ENCODE results near the gene PTPRF. TPM values are rescaled to one million over a fixed set of nuclear protein-coding genes. Genes with fewer than 3 reads are reported as not detected.

The PTPRF gene
- total RNA-seq, 4 donors from 2014 or later: 53.2 to 80.6 (median 71.7) TPM

DNA sequence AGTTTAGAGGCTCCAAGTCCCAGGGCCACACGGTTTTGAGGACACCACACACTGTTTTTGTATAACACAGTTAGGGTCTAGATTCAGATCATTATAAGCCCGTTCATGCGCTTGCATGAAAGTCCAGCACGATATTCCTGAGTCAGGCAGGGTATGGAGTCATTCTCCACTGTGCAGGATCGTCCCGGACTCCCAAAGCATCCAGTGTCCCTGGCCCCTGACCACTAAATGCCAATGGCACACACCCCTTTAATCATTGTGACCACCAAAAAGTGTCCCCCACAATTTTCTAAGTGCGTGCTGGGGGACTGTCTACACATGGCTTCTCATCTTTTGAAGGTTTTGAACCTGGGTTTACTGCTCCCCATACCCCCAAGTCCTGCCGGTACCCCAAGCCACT, 27.1 kb upstream of the PTPRF start:
- Histone ChIP-seq H3K27me3 (no peaks in the 10 kb centered on the region), H3K27ac (no peak overlapping the region), H3K36me3 (no peaks in the 10 kb centered on the region), H3K4me1 (no peaks in the 10 kb centered on the region), H3K9me3 (no peaks in the 10 kb centered on the region), H3K4me3 (replicated peaks in 1 of 3) (no peak overlapping the region)
- intact Hi-C loops (cut with DNase I): no loop called here
- WGBS, 2 donors: 81 to 88% methylated on average over 8 of the region's 8 CpGs
- TF ChIP-seq POLR2A (IDR thresholded peaks at IDR 0.05): no peak
- TF ChIP-seq, protein P1, sequence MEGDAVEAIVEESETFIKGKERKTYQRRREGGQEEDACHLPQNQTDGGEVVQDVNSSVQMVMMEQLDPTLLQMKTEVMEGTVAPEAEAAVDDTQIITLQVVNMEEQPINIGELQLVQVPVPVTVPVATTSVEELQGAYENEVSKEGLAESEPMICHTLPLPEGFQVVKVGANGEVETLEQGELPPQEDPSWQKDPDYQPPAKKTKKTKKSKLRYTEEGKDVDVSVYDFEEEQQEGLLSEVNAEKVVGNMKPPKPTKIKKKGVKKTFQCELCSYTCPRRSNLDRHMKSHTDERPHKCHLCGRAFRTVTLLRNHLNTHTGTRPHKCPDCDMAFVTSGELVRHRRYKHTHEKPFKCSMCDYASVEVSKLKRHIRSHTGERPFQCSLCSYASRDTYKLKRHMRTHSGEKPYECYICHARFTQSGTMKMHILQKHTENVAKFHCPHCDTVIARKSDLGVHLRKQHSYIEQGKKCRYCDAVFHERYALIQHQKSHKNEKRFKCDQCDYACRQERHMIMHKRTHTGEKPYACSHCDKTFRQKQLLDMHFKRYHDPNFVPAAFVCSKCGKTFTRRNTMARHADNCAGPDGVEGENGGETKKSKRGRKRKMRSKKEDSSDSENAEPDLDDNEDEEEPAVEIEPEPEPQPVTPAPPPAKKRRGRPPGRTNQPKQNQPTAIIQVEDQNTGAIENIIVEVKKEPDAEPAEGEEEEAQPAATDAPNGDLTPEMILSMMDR (IDR thresholded peaks at IDR 0.05): no peak
- DNase-seq: no peak

DNA sequence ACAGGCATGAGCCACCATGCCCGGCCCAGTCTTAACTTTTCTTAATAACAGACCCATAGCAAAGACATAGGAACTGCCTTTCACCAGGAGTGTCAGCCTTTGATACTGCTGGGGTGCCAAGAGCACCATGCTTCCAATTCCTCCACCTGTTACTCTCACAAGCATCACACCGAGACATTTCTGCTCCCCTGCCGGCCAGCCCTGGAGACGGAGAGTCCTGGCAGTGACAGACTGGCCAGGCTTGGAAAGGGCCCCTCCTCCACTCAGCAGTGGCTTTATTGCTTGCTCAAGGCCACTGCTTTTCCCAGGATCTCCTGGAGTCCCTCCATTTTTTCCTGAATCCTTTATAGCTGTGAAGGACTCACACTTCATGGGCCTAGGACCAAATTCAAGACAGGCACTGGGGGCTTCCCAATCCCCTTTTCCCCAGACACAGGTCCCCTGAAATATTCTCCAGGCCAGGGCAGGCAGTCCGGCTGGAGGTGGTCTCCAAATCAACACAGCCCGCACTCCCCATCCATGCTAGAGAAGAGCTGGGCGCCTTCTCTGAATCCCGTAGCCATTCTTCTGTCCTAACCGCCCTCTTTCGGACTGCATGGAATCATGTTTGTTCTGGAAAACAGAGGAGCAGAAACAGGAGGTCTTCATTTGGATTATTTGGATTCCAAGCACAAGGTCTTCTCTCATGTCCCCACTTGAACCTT, 25.5 kb upstream of the PTPRF start:
- TF ChIP-seq POLR2A (IDR thresholded peaks at IDR 0.05): no peak
- TF ChIP-seq, protein P1 (IDR thresholded peaks at IDR 0.05): no peak
- DNase-seq: no peak

DNA sequence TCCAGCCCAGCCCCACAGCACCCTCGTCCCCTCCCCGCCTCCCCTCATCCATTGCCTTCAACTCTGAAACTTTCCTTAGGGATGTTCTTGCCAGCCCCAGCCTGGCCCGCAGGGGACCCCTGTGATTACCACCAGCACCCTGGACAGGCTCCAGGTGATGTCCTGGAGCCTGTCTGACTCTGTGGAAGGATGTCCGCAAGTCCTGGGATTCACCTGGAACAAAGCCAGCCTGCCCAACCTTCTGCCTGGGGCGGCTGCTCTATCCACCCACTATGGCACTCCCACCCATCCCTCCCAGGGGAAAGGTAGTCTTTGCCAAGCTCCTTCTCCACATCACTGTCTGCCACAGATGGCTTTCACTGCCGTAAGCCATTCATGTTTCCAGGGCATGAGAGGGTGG, 24.4 kb upstream of the PTPRF start:
- Histone ChIP-seq H3K4me3 (replicated peaks in 1 of 3) (no peak overlapping the region), H3K4me1 (no peaks in the 10 kb centered on the region), H3K27me3 (no peaks in the 10 kb centered on the region), H3K27ac (no peak overlapping the region), H3K9me3 (no peaks in the 10 kb centered on the region), H3K36me3 (no peaks in the 10 kb centered on the region)
- 85 to 87% methylated on average over 5 of the region's 6 CpGs for WGBS, 2 donors
- intact Hi-C loops (cut with DNase I): no loop called here
- DNase-seq: no peak
- no peak for TF ChIP-seq POLR2A (IDR thresholded peaks at IDR 0.05)
- TF ChIP-seq, protein P1 (IDR thresholded peaks at IDR 0.05): no peak

More for the DNA sequence above, 25.5 kb upstream of the PTPRF start:
- Histone ChIP-seq H3K27me3 (no peaks in the 10 kb centered on the region), H3K4me3 (replicated peaks in 1 of 3) (no peak overlapping the region), H3K36me3 (no peaks in the 10 kb centered on the region), H3K9me3 (no peaks in the 10 kb centered on the region), H3K4me1 (no peaks in the 10 kb centered on the region), H3K27ac (no peak overlapping the region)
- intact Hi-C loops (cut with DNase I): no loop called here
- 85 to 92% methylated on average over 9 to 10 of the region's 10 CpGs for WGBS, 2 donors

DNA sequence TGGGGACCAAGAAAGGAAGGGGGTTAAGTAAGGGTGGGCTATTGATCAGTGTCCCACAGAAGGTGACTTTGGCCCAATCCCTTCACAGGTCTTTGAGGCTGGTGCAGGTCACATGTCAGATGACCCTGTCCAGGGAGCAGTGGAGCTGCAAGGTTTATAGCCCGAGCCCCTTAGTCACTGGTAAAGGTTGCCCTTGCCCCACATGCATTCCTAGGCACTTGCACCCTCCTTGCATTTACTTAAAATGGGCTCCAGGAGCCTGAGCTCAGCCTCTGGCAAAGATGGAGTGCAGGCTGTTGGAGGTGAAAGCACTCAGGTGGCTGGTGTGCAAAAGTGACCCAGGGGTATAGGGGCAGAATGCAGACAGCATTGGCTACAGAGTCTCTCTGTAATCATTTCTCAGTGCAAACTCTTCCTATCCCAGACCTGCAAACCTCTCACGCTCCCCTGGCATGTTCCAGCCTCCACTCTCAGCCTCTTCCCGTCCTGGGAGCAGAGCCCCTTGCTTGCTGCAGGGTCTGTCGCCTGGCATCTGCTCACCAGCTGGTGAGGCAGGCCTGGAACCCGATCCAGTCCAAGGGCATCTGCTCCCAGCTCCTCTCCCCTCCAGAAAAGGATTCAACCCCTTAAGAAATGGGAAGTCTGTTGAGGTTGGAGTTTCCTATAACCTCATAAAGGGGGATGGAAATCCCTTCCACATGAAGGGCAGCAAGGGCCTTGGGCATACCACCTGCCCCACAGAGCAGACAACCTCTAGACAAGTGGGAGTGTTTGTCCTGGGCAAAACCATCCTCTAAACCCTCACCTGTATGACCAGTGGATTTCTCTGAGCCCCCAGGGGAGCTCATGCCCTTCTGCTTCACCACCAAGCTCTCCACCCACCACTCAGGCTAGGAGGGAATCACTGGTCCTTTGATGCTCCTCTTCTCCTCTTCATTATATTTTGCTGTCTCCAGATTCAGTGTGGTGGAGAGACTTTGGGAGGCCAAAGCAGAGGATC, 23.1 kb upstream of the PTPRF start:
- no peak overlapping the region for H3K27ac ChIP-seq
- H3K36me3 ChIP-seq: no peaks in the 10 kb centered on the region
- intact Hi-C loops (cut with DNase I): no loop called here
- H3K4me1 ChIP-seq: no peaks in the 10 kb centered on the region
- no peaks in the 10 kb centered on the region for H3K9me3 ChIP-seq
- H3K27me3 ChIP-seq: no peaks in the 10 kb centered on the region
- WGBS, 2 donors: 82 to 90% methylated on average over 5 of the region's 5 CpGs
- H3K4me3 ChIP-seq (replicated peaks in 1 of 3): no peak overlapping the region
- no peak for TF ChIP-seq POLR2A (IDR thresholded peaks at IDR 0.05)
- TF ChIP-seq, protein P1 (IDR thresholded peaks at IDR 0.05): no peak
- DNase-seq: no peak
